Neural cell (in vitro differentiated cells): ENCODE data around the gene SUPT20HL1. TPM values are rescaled to one million over a fixed set of nuclear protein-coding genes. Genes with fewer than 3 reads are reported as not detected.
"Not testable (repeated sequence)": the region's sequence is repeated elsewhere in the genome, so short reads cannot be mapped to it uniquely, and the experiment has no call there.

Source experiments
- H2AFZ ChIP-seq: fragments of 200-600, 300-800 bp; sonication (generic), shearing (Covaris generic); 2 replicates; pipeline ENCODE4 v1.6.0; 2014; ENCODE audit warnings: low read depth, mild to moderate bottlenecking, antibody characterized with exemption, low read length, moderate library complexity
- H3F3A ChIP-seq: fragments of 200-600 bp; shearing (Covaris generic); 2 replicates; pipeline ENCODE4 v1.6.1; 2016; ENCODE audit warnings: mild to moderate bottlenecking, moderate library complexity, mixed read lengths, antibody characterized with exemption, low read length; ENCODE audit not compliant: insufficient read depth, poor library complexity, severe bottlenecking
- H3K27ac ChIP-seq: fragments of 200-600, 300-800 bp; sonication (generic), shearing (Covaris generic); 2 replicates; pipeline ENCODE4 v1.5.1; 2014; ENCODE audit warnings: mild to moderate bottlenecking, low read length, moderate library complexity
- H3K27me3 ChIP-seq: fragments of 300-800, 200-600 bp; sonication (generic), shearing (Covaris generic); 2 replicates; pipeline ENCODE4 v1.6.0; 2014; ENCODE audit warnings: mild to moderate bottlenecking, low read depth, low read length, moderate library complexity; ENCODE audit not compliant: insufficient read depth
- H3K36me3 ChIP-seq: fragments of 300-800, 200-600 bp; sonication (generic), shearing (Covaris generic); 2 replicates; pipeline ENCODE4 v1.5.1; 2014; ENCODE audit warnings: mild to moderate bottlenecking, antibody characterized with exemption, low read length, moderate library complexity; ENCODE audit not compliant: insufficient read depth
- H3K4me2 ChIP-seq: fragments of 300-800, 200-600 bp; sonication (generic), shearing (Covaris generic); 2 replicates; pipeline ENCODE4 v1.6.0; 2014; ENCODE audit warnings: mild to moderate bottlenecking, low read length
- H3K4me3 ChIP-seq: fragments of 300-800, 200-600 bp; sonication (generic), shearing (Covaris generic); 2 replicates; pipeline ENCODE4 v1.5.1; 2014; ENCODE audit warnings: mild to moderate bottlenecking, low read length, moderate library complexity
- H3K79me2 ChIP-seq: fragments of 200-600 bp; shearing (Covaris generic); replicated peaks from 2 replicates; pipeline ENCODE4 v1.6.0; 2014; ENCODE audit warnings: mild to moderate bottlenecking, low read length, moderate library complexity; ENCODE audit not compliant: insufficient read depth
- H3K9ac ChIP-seq: fragments of 300-800, 200-600 bp; sonication (generic), shearing (Covaris generic); 2 replicates; pipeline ENCODE4 v1.6.1; 2016; ENCODE audit warnings: mild to moderate bottlenecking, low read length, mixed read lengths
- H3K9me2 ChIP-seq: fragments of 200-600 bp; shearing (Covaris generic); 2 replicates; pipeline ENCODE4 v1.6.1; 2016; ENCODE audit warnings: mild to moderate bottlenecking, low read length, mixed read lengths; ENCODE audit not compliant: insufficient read depth
- H3K9me3 ChIP-seq: fragments of 200-600, 300-800 bp; sonication (generic), shearing (Covaris generic); 2 replicates; pipeline ENCODE4 v1.6.1; 2016; ENCODE audit warnings: mild to moderate bottlenecking, mixed run types, low read length, moderate library complexity, mixed read lengths
- H4K20me1 ChIP-seq: fragments of 200-600 bp; shearing (Covaris generic); 2 replicates; pipeline ENCODE4 v1.6.1; 2016; ENCODE audit warnings: mild to moderate bottlenecking, mixed run types; ENCODE audit not compliant: insufficient read depth
- CTCF ChIP-seq: fragments of 450-650 bp; IDR thresholded peaks from 2 replicates; pipeline ENCODE4 v1.5.1; 2014; ENCODE audit warnings: antibody characterized with exemption, mild to moderate bottlenecking, moderate library complexity; ENCODE audit not compliant: poor library complexity, severe bottlenecking
- EP300 ChIP-seq: fragments of 450-650 bp; conservative IDR thresholded peaks from 2 replicates; pipeline ENCODE4 v1.6.1; 2014; ENCODE audit warnings: antibody characterized with exemption, mild to moderate bottlenecking, moderate library complexity; ENCODE audit not compliant: poor library complexity, severe bottlenecking
- EZH2 ChIP-seq: fragments of 200-600, 300-800 bp; shearing (Covaris generic), sonication (generic); IDR thresholded peaks from 2 replicates; pipeline ENCODE4 v1.6.1; 2014; ENCODE audit warnings: antibody characterized with exemption, low read length, borderline replicate concordance, mild to moderate bottlenecking; ENCODE audit not compliant: insufficient read depth, poor library complexity, severe bottlenecking
- MXI1 ChIP-seq: fragments of 450-650 bp; conservative IDR thresholded peaks from 2 replicates; pipeline ENCODE4 v1.6.1; 2014; ENCODE audit warnings: antibody characterized with exemption, mild to moderate bottlenecking; ENCODE audit not compliant: poor library complexity, severe bottlenecking
- POLR2AphosphoS5 ChIP-seq: IDR thresholded peaks from 2 replicates; pipeline ENCODE4 v1.6.1; 2012
- REST ChIP-seq: IDR thresholded peaks from 2 replicates; pipeline ENCODE4 v1.6.1; 2012; ENCODE audit warnings: borderline replicate concordance
- SMC3 ChIP-seq: fragments of 450-650 bp; conservative IDR thresholded peaks from 2 replicates; pipeline ENCODE4 v1.6.1; 2014; ENCODE audit warnings: antibody characterized with exemption, mild to moderate bottlenecking, moderate library complexity; ENCODE audit not compliant: poor library complexity
- TAF1 ChIP-seq: IDR thresholded peaks from 2 replicates; pipeline ENCODE4 v1.6.1; 2012; ENCODE audit warnings: low read depth
- polyA minus RNA-seq: library from RNA; depleted of rRNA, polyadenylated mRNA; stranded (reverse); fragments of >200 nt; gene quantifications from 2 replicates; pipeline ENCODE4 v1.2.3, GENCODE V29; 2014
- polyA plus RNA-seq: library from polyadenylated mRNA; depleted of rRNA; stranded (reverse); fragments of >200 nt; gene quantifications from 2 replicates; pipeline ENCODE4 v1.2.3, GENCODE V29; 2014

Gene SUPT20HL1
- polyA plus RNA-seq, result not detected in 2 replicates
- not detected in 2 replicates for polyA minus RNA-seq

GRCh38 chrX:24360272-24360671 lies at the start of gene SUPT20HL1:
Gene SUPT20HL1, plus strand, starts transcription at chrX:24360639. Its CDS starts 2,122 bp downstream, at chrX:24362761.
- no peaks in the 10 kb centered on the region for H3F3A ChIP-seq
- no peak within 1 kb of the TSS for H3K4me3 ChIP-seq
- H3K79me2 ChIP-seq, result no peaks in the 10 kb centered on the region
- H3K36me3 ChIP-seq, result no peaks in the 10 kb centered on the region
- no peak within 1 kb of the TSS for H3K27ac ChIP-seq
- no peak within 1 kb of the TSS for H3K4me2 ChIP-seq
- no peaks in the 10 kb centered on the region for H3K9me2 ChIP-seq
- no peaks in the 10 kb centered on the region for H4K20me1 ChIP-seq
- H3K9me3 ChIP-seq, result no peaks in the 10 kb centered on the region
- no peak within 1 kb of the TSS for H3K9ac ChIP-seq
- H3K27me3 ChIP-seq, result no peaks in the 10 kb centered on the region
- H2AFZ ChIP-seq, result no peak within 1 kb of the TSS
- no peak for TF ChIP-seq SMC3
- no peak for TF ChIP-seq CTCF
- no peak for TF ChIP-seq EP300
- TF ChIP-seq EZH2, result no peak
- TF ChIP-seq POLR2AphosphoS5, result no peak
- no peak for TF ChIP-seq TAF1
- no peak for TF ChIP-seq REST
- no peak for TF ChIP-seq MXI1

- not testable (repeated sequence) for H3K4me2 ChIP-seq, H3K79me2 ChIP-seq, H3K36me3 ChIP-seq, H2AFZ ChIP-seq, H3K27ac ChIP-seq, H3K4me3 ChIP-seq, H4K20me1 ChIP-seq, H3K27me3 ChIP-seq, H3K9me3 ChIP-seq, H3K9ac ChIP-seq, H3K9me2 ChIP-seq, H3F3A ChIP-seq
Measured at GRCh38 chrX:24310916-24311315, 49.5 kb upstream of the SUPT20HL1 start.

GRCh38 chrX:24311507-24312248 lies 48.8 kb upstream of the SUPT20HL1 start:
- not testable (repeated sequence) for H3K4me3 ChIP-seq, H3K27ac ChIP-seq, H3K36me3 ChIP-seq, H3K4me2 ChIP-seq, H3K79me2 ChIP-seq, H3K9me2 ChIP-seq, H4K20me1 ChIP-seq, H3K27me3 ChIP-seq, H3K9ac ChIP-seq, H3F3A ChIP-seq, H3K9me3 ChIP-seq, H2AFZ ChIP-seq

GRCh38 chrX:24312249-24312607 lies 48.2 kb upstream of the SUPT20HL1 start:
- not testable (repeated sequence) for H3K79me2 ChIP-seq, H3K27ac ChIP-seq

More at GRCh38 chrX:24312249-24312607, 48.2 kb upstream of the SUPT20HL1 start:
- not testable (repeated sequence) for H3K36me3 ChIP-seq, H3F3A ChIP-seq, H3K27me3 ChIP-seq, H2AFZ ChIP-seq, H3K4me2 ChIP-seq, H4K20me1 ChIP-seq, H3K9ac ChIP-seq, H3K9me3 ChIP-seq, H3K9me2 ChIP-seq, H3K4me3 ChIP-seq
